ENCODE data around the gene COBL.

Gene COBL

DNA sequence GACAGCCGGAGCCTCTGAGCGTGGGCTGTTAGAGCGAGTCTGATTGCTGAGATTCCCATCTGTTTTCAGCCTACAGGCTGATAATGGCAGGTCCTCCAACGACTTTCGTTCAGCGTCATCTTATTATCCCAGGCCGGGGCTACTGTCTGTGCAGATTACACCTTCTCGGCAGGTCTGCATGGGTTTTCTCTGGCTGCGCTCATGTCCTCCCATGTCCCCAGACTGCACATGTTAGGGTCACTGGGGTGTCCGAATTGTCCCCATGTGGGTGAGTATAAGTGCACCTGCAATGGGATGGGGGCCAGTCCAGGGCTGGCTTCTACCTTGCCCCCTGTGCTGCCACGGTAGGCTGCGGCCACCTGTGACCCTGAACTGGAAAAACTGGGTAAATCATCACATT is 257.8 kb downstream of the COBL start:
- Histone ChIP-seq H3K9me3 (ENCODE audit: insufficient read depth, low read depth, low read length) (no peaks in the 10 kb centered on the region), H3K27me3 (ENCODE audit: insufficient read depth, low read length, poor library complexity, severe bottlenecking) (no peaks in the 10 kb centered on the region), H3K79me2 (ENCODE audit: insufficient read depth, low read length) (no peaks in the 10 kb centered on the region), H3K4me1 (ENCODE audit: insufficient read depth, low read length, poor library complexity, severe bottlenecking) (no peaks in the 10 kb centered on the region), H3K36me3 (ENCODE audit: insufficient read depth, low read length) (no peaks in the 10 kb centered on the region), H2AFZ (ENCODE audit: low read length) (no peak overlapping the region), H3K4me2 (ENCODE audit: low read depth, low read length, poor library complexity, severe bottlenecking) (no peak overlapping the region), H3K9ac (ENCODE audit: low read depth, low read length, poor library complexity, severe bottlenecking) (no peak overlapping the region), H3K9me2 (replicated peaks; ENCODE audit: low read depth, low read length) (no peaks in the 10 kb centered on the region), H3F3A (ENCODE audit: low read depth) (no peaks in the 10 kb centered on the region), H4K20me1 (ENCODE audit: insufficient read depth, low read length, poor library complexity, severe bottlenecking) (no peaks in the 10 kb centered on the region), H3K4me3 (ENCODE audit: low read length, poor library complexity, severe bottlenecking) (no peak overlapping the region)
- TF ChIP-seq, protein P1, sequence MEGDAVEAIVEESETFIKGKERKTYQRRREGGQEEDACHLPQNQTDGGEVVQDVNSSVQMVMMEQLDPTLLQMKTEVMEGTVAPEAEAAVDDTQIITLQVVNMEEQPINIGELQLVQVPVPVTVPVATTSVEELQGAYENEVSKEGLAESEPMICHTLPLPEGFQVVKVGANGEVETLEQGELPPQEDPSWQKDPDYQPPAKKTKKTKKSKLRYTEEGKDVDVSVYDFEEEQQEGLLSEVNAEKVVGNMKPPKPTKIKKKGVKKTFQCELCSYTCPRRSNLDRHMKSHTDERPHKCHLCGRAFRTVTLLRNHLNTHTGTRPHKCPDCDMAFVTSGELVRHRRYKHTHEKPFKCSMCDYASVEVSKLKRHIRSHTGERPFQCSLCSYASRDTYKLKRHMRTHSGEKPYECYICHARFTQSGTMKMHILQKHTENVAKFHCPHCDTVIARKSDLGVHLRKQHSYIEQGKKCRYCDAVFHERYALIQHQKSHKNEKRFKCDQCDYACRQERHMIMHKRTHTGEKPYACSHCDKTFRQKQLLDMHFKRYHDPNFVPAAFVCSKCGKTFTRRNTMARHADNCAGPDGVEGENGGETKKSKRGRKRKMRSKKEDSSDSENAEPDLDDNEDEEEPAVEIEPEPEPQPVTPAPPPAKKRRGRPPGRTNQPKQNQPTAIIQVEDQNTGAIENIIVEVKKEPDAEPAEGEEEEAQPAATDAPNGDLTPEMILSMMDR (conservative IDR thresholded peaks at IDR 0.05; ENCODE audit: low read length): no peak
- TF ChIP-seq EZH2phosphoT487 (IDR thresholded peaks at IDR 0.05; ENCODE audit: borderline replicate concordance): no peak

DNA sequence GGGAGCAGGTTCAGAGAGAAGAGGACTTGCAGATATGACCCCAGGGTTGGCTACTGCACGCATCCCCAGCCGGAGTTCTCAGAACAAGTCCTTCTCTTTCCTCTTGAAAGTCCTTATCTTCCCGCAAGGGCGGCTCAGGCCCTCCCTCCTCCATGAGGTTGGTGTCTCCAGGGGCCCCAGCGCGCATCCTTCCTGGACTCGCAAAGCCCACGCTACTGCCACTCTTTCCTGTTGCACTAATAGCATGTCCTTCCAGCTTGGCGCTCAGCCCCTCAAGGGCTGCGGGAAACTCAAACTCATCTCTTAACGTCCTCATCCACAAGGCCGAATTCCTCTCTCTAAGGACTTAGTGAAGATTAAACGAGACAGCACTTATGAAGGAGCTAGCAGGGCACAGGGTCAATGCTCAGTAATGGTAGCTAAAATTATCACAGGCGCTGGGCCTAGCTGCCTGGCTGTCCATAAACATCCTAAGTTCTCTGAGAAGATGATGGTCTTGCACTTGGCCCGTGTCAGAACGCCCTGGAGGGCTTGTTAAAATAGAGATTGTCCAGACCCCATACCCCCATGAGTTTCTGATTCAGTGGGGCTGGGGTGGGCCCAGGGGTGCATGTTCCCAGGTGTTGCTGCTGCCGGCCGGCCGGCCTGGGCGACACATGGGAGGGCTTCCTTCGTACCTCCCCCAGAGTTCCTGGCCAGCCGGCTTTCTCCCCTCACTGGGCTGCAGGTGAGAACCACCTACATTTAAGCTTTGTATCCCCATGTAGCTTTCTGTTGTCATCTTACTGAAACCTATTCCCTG is 261.4 kb downstream of the COBL start:
- Histone ChIP-seq H3K4me3 (ENCODE audit: low read length, poor library complexity, severe bottlenecking) (no peak overlapping the region), H3K4me2 (ENCODE audit: low read depth, low read length, poor library complexity, severe bottlenecking) (no peak overlapping the region)

DNA sequence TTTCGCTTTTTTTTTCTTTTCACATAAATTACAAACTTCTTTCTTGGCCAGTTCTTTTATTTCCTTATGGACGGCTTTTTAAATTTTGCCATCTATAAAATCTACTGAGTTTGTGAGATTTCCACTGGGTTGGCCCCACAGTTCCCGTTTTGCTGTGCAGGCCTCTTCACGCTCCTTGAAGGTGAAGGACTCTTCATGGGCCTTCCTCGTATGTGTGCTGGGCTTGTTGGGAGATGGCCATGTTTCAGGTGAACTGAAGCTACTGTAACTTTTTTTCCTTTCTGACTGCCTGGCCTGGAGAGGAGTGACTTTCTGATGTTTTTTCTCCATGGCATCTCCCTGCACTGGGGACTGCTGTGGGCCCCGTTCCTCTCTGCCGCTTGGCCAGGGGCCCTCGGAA is 262.4 kb downstream of the COBL start:
- Histone ChIP-seq H3K36me3 (ENCODE audit: insufficient read depth, low read length) (no peaks in the 10 kb centered on the region), H3K9me2 (replicated peaks; ENCODE audit: low read depth, low read length) (no peaks in the 10 kb centered on the region), H3K4me2 (ENCODE audit: low read depth, low read length, poor library complexity, severe bottlenecking) (no peak overlapping the region), H3K27me3 (ENCODE audit: insufficient read depth, low read length, poor library complexity, severe bottlenecking) (no peaks in the 10 kb centered on the region), H3F3A (ENCODE audit: low read depth) (no peaks in the 10 kb centered on the region), H3K79me2 (ENCODE audit: insufficient read depth, low read length) (no peaks in the 10 kb centered on the region), H3K4me1 (ENCODE audit: insufficient read depth, low read length, poor library complexity, severe bottlenecking) (no peaks in the 10 kb centered on the region), H3K4me3 (ENCODE audit: low read length, poor library complexity, severe bottlenecking) (no peak overlapping the region), H3K9ac (ENCODE audit: low read depth, low read length, poor library complexity, severe bottlenecking) (no peak overlapping the region), H3K9me3 (ENCODE audit: insufficient read depth, low read depth, low read length) (no peaks in the 10 kb centered on the region), H2AFZ (ENCODE audit: low read length) (no peak overlapping the region), H4K20me1 (ENCODE audit: insufficient read depth, low read length, poor library complexity, severe bottlenecking) (no peaks in the 10 kb centered on the region)
- no peak for TF ChIP-seq EZH2phosphoT487 (IDR thresholded peaks at IDR 0.05; ENCODE audit: borderline replicate concordance)
- TF ChIP-seq, protein P1 (conservative IDR thresholded peaks at IDR 0.05; ENCODE audit: low read length): no peak

More for the DNA sequence above, 261.4 kb downstream of the COBL start:
- H3K79me2 ChIP-seq (ENCODE audit: insufficient read depth, low read length): no peaks in the 10 kb centered on the region
- TF ChIP-seq, protein P1 (conservative IDR thresholded peaks at IDR 0.05; ENCODE audit: low read length): no peak
- no peak for TF ChIP-seq EZH2phosphoT487 (IDR thresholded peaks at IDR 0.05; ENCODE audit: borderline replicate concordance)
- no peaks in the 10 kb centered on the region for H3F3A ChIP-seq (ENCODE audit: low read depth)
- H3K9me2 ChIP-seq (replicated peaks; ENCODE audit: low read depth, low read length): no peaks in the 10 kb centered on the region
- no peaks in the 10 kb centered on the region for H3K36me3 ChIP-seq (ENCODE audit: insufficient read depth, low read length)
- no peak overlapping the region for H2AFZ ChIP-seq (ENCODE audit: low read length)
- H3K4me1 ChIP-seq (ENCODE audit: insufficient read depth, low read length, poor library complexity, severe bottlenecking): no peaks in the 10 kb centered on the region
- H3K9me3 ChIP-seq (ENCODE audit: insufficient read depth, low read depth, low read length): no peaks in the 10 kb centered on the region
- H3K9ac ChIP-seq (ENCODE audit: low read depth, low read length, poor library complexity, severe bottlenecking): no peak overlapping the region
- H4K20me1 ChIP-seq (ENCODE audit: insufficient read depth, low read length, poor library complexity, severe bottlenecking): no peaks in the 10 kb centered on the region
- H3K27me3 ChIP-seq (ENCODE audit: insufficient read depth, low read length, poor library complexity, severe bottlenecking): no peaks in the 10 kb centered on the region

Measured in Loucy (cell line).